Suprapubic skin (tissue), 4 donors: ENCODE results near the gene MEI1.

Experiments used
- CTCF ChIP-seq, 2 donors: fragments of 200-600 bp in 1 of 2; fragments of 450-650 bp in 1 of 2; sonication (generic) in 1 of 2; IDR thresholded peaks; one replicate each; pipeline ENCODE4 v1.5.1; 2016 to 2019; ENCODE audit warnings: antibody characterized with exemption in 2 of 2, mild to moderate bottlenecking in 1 of 2, moderate library complexity in 1 of 2
- EP300 ChIP-seq: sonication (generic); formaldehyde crosslinking; IDR thresholded peaks from one replicate; pipeline ENCODE4 v1.6.1; 2017; ENCODE audit warnings: antibody characterized with exemption
- POLR2A ChIP-seq, 2 donors: fragments of 450-650 bp; IDR thresholded peaks; one replicate each; pipeline ENCODE4 v1.6.1; 2017; ENCODE audit warnings: antibody characterized with exemption in 2 of 2, mild to moderate bottlenecking in 2 of 2, moderate library complexity in 2 of 2
- POLR2AphosphoS5 ChIP-seq, 3 donors: sonication (generic); formaldehyde crosslinking; IDR thresholded peaks; one replicate each; pipeline ENCODE4 v1.6.1; 2017; ENCODE audit warnings: antibody characterized with exemption in 3 of 3

- TF ChIP-seq CTCF (IDR thresholded peaks at IDR 0.05) (no peak), POLR2AphosphoS5 (IDR thresholded peaks at IDR 0.05) (no peak), POLR2A (IDR thresholded peaks at IDR 0.05) (no peak), EP300 (no peak)
Observed at GRCh38 chr22:41782751-41783150, 83.4 kb downstream of the MEI1 start.
